ENCODE results near the gene RNF207.

RNF207 gene

GRCh38 chr1:6205849-6206519 is at the start of gene RNF207:
Gene RNF207 (plus strand): TSS chr1:6206119. CDS start chr1:6206536, 417 bp downstream.
- DNase-seq: no peak

- DNase-seq: no peak
Measured at GRCh38 chr1:6157132-6157527, 48.8 kb upstream of the RNF207 start.

GRCh38 chr1:6157528-6158174 is 48.3 kb upstream of the RNF207 start:
- DNase-seq: no peak

GRCh38 chr1:6158181-6158580 is 47.7 kb upstream of the RNF207 start:
- no peak for DNase-seq

- DNase-seq: no peak
Measured at GRCh38 chr1:6162341-6162740, 43.6 kb upstream of the RNF207 start.

- no peak for DNase-seq
Measured at GRCh38 chr1:6162773-6163172, 43.1 kb upstream of the RNF207 start.

GRCh38 chr1:6163191-6163972 is 42.5 kb upstream of the RNF207 start:
- DNase-seq: no peak

- DNase-seq: no peak
Measured at GRCh38 chr1:6163973-6164617, 41.8 kb upstream of the RNF207 start.

- DNase-seq: no peak
Measured at GRCh38 chr1:6165027-6165426, 40.9 kb upstream of the RNF207 start.

- DNase-seq: no peak
Measured at GRCh38 chr1:6165441-6165985, 40.4 kb upstream of the RNF207 start.

GRCh38 chr1:6166221-6166620 is 39.7 kb upstream of the RNF207 start:
- DNase-seq: no peak

GRCh38 chr1:6166655-6167390 is 39.1 kb upstream of the RNF207 start:
- no peak for DNase-seq

- no peak for DNase-seq
Measured at GRCh38 chr1:6167391-6168303, 38.3 kb upstream of the RNF207 start.

GRCh38 chr1:6168947-6169586 is 36.9 kb upstream of the RNF207 start:
- no peak for DNase-seq

GRCh38 chr1:6170116-6170741 is 35.7 kb upstream of the RNF207 start:
- no peak for DNase-seq

- DNase-seq: no peak
Measured at GRCh38 chr1:6170742-6171201, 35.1 kb upstream of the RNF207 start.

- DNase-seq: peak; percentile 10 to 41
Measured at GRCh38 chr1:6171548-6172124, 34.3 kb upstream of the RNF207 start.

- no peak for DNase-seq
Measured at GRCh38 chr1:6172549-6172948, 33.4 kb upstream of the RNF207 start.

GRCh38 chr1:6174621-6175410 is 31.1 kb upstream of the RNF207 start:
- DNase-seq: no peak
